ENCODE results near the gene SIRT7. TPM values are rescaled to one million over a fixed set of nuclear protein-coding genes. Genes with fewer than 3 reads are reported as not detected.

The SIRT7 gene
- total and polyA plus RNA-seq, 2 donors from 2014 or later, result 17.4 to 25.2 TPM

DNA sequence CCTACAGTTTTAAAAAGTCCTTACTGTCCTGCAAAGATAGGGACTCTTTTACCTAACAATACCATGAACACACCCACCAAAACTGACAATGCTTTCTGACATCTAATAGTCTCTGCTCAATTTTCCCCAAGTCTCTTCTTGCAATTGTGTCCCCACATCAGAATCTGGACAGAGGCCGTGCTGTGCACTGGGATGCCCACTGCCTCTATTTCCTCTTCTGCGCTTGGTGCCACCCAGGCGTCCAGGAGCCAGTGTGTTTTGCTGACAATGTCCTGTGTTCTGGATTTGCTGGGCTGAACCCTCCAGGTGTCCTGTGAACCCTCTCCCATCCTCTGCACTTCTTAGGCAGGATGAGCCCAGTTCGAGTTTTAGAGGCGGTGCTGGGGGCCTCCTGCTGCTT, 40.4 kb downstream of the SIRT7 start:
- no peak for DNase-seq
- TF ChIP-seq CTCF (IDR thresholded peaks at IDR 0.05; ENCODE audit: borderline replicate concordance, extremely low read depth, insufficient read depth), result no peak
- peaks cover 0 to 3% (median 0%) of the 10 kb centered on the region in 3 donors for H3K4me1 ChIP-seq (ENCODE audit: control insufficient read depth in 2 of 3, insufficient read depth in 2 of 3, low read depth in 1 of 3, low read length in 3 of 3)
- no peak overlapping the region for H3K27ac ChIP-seq (ENCODE audit: low read depth in 2 of 2, low read length in 2 of 2)
- no peaks in the 10 kb centered on the region for H3K36me3 ChIP-seq (ENCODE audit: control insufficient read depth in 2 of 3, insufficient read depth in 3 of 3, low read length in 3 of 3)
- intact Hi-C loops (cut with DNase I), result no loop called here
- FAIRE-seq, result no peak
- H3K27me3 ChIP-seq (ENCODE audit: control insufficient read depth, insufficient read depth, low read length), result no peaks in the 10 kb centered on the region
- H3K9ac ChIP-seq (ENCODE audit: low read length in 3 of 3), result no peak overlapping the region
- no peaks in the 10 kb centered on the region for H3K9me3 ChIP-seq (ENCODE audit: control insufficient read depth in 2 of 3, insufficient read depth in 1 of 3, low read length in 3 of 3)
- no peak overlapping the region for H3K4me3 ChIP-seq (ENCODE audit: low read length in 3 of 3)

- Histone ChIP-seq H3K9me3 (ENCODE audit: control insufficient read depth in 2 of 3, insufficient read depth in 1 of 3, low read length in 3 of 3) (no peaks in the 10 kb centered on the region), H3K27me3 (ENCODE audit: control insufficient read depth, insufficient read depth, low read length) (no peaks in the 10 kb centered on the region), H3K4me1 (ENCODE audit: control insufficient read depth in 2 of 3, insufficient read depth in 2 of 3, low read depth in 1 of 3, low read length in 3 of 3) (peaks cover 0 to 29% (median 21%) of the 10 kb centered on the region in 3 donors), H3K9ac (ENCODE audit: low read length in 3 of 3) (peak overlapping the region; percentile 42 to 92 (median 88)), H3K4me3 (ENCODE audit: low read length in 3 of 3) (peak overlapping the region; percentile 68 to 88 (median 69)), H3K27ac (ENCODE audit: low read depth in 2 of 2, low read length in 2 of 2) (peak overlapping the region; percentile 98 to 99), H3K36me3 (ENCODE audit: control insufficient read depth in 2 of 3, insufficient read depth in 3 of 3, low read length in 3 of 3) (peaks cover 0 to 10% (median 0%) of the 10 kb centered on the region in 3 donors)
- DNase-seq, result peak; percentile 89 to 98 (median 96)
- TF ChIP-seq CTCF (IDR thresholded peaks at IDR 0.05; ENCODE audit: borderline replicate concordance, extremely low read depth, insufficient read depth), result peak; percentile 55
- intact Hi-C loops (cut with DNase I), result no loop called here
- no peak for FAIRE-seq
These were observed 46.4 kb downstream of the SIRT7 start for GRCh38 chr17:81871387-81872230.

DNA sequence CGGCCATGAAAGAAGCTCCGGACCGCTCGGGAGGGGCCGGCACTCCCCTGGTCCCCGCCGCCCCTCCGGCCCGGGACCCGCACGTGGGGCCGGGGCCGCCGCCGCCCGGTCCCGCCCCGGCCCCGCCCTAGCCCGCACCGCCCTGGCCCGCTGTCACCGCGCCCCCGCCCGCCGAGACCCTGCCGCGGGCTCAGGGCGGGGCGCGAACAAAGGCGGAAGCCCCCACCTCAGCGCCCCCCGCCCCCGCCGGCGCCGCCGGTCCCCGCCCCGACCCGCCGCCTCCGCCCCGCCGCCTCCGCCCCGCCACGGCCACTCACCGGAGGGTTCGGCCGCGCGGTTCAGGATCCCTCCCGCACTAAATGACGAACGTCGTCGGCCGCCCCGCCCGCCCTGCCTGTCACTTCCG, 47.0 kb downstream of the SIRT7 start, which contains the start of gene ARHGDIA:
Gene ARHGDIA, minus strand, starts transcription at position 357 of the 406 bp plus-strand sequence. CDS start 1,407 bp downstream, outside the sequence.
- Histone ChIP-seq H3K36me3 (ENCODE audit: control insufficient read depth in 2 of 3, insufficient read depth in 3 of 3, low read length in 3 of 3) (peaks cover 0 to 10% (median 0%) of the 10 kb centered on the region in 3 donors), H3K27ac (ENCODE audit: low read depth in 2 of 2, low read length in 2 of 2) (peak within 1 kb of the TSS; percentile 98 to 99), H3K4me3 (ENCODE audit: low read length in 3 of 3) (peak within 1 kb of the TSS; percentile 68 to 88 (median 69)), H3K4me1 (ENCODE audit: control insufficient read depth in 2 of 3, insufficient read depth in 2 of 3, low read depth in 1 of 3, low read length in 3 of 3) (peaks cover 0 to 35% (median 27%) of the 10 kb centered on the region in 3 donors), H3K27me3 (ENCODE audit: control insufficient read depth, insufficient read depth, low read length) (no peaks in the 10 kb centered on the region), H3K9ac (ENCODE audit: low read length in 3 of 3) (peak within 1 kb of the TSS; percentile 42 to 92 (median 88)), H3K9me3 (ENCODE audit: control insufficient read depth in 2 of 3, insufficient read depth in 1 of 3, low read length in 3 of 3) (no peaks in the 10 kb centered on the region)
- no peak for TF ChIP-seq CTCF (IDR thresholded peaks at IDR 0.05; ENCODE audit: borderline replicate concordance, extremely low read depth, insufficient read depth)
- DNase-seq (no peak), FAIRE-seq (no peak)
- intact Hi-C loops (cut with DNase I), result no loop called here

All from kidney (tissue), 14 donors.